GM12864 (cell line): ENCODE results near the gene PARD6G.
A peak's percentile ranks its signal among the peaks of the same experiment; 100 is the strongest.
"Not testable (repeated sequence)": the region's sequence is repeated elsewhere in the genome, so short reads cannot be mapped to it uniquely, and the experiment has no call there.

Experiments
- DNase-seq: peaks from one replicate; pipeline ENCODE4 v3.0.0-alpha.2; 2011; ENCODE audit warnings: low read depth
- H3K4me3 ChIP-seq: 2 replicates; pipeline ENCODE4 v1.5.1; 2011; ENCODE audit warnings: mild to moderate bottlenecking, low read depth, low read length, control low read depth
- CTCF ChIP-seq: IDR thresholded peaks from 2 replicates; pipeline ENCODE4 v1.5.1; 2011; ENCODE audit warnings: low read depth, mild to moderate bottlenecking, moderate library complexity, low read length, control low read depth, inconsistent platforms; ENCODE audit errors: missing control alignments

Gene PARD6G

GRCh38 chr18:80247393-80247841 lies at the start of gene PARD6G:
Gene PARD6G, minus strand, starts transcription at chr18:80247514. Its CDS starts 166 bp downstream, at chr18:80247348.
- no peak for DNase-seq
- TF ChIP-seq CTCF = no peak
- peak within 1 kb of the TSS; percentile 48 for H3K4me3 ChIP-seq

- H3K4me3 ChIP-seq, DNase-seq: not testable (repeated sequence)
- peak; percentile 56 for TF ChIP-seq CTCF
Measured at GRCh38 chr18:80262241-80263033, 15.1 kb upstream of the PARD6G start.

GRCh38 chr18:80259610-80260009 lies 12.3 kb upstream of the PARD6G start:
- no peak overlapping the region for H3K4me3 ChIP-seq
- DNase-seq = no peak
- no peak for TF ChIP-seq CTCF

- DNase-seq = no peak
- no peak for TF ChIP-seq CTCF
- H3K4me3 ChIP-seq = no peak overlapping the region
Measured at GRCh38 chr18:80258640-80259039, 11.3 kb upstream of the PARD6G start.

GRCh38 chr18:80257579-80258543 lies 10.5 kb upstream of the PARD6G start:
- H3K4me3 ChIP-seq = not testable (repeated sequence)
- DNase-seq = peak; percentile 19
- peak; percentile 90 for TF ChIP-seq CTCF

DNA sequence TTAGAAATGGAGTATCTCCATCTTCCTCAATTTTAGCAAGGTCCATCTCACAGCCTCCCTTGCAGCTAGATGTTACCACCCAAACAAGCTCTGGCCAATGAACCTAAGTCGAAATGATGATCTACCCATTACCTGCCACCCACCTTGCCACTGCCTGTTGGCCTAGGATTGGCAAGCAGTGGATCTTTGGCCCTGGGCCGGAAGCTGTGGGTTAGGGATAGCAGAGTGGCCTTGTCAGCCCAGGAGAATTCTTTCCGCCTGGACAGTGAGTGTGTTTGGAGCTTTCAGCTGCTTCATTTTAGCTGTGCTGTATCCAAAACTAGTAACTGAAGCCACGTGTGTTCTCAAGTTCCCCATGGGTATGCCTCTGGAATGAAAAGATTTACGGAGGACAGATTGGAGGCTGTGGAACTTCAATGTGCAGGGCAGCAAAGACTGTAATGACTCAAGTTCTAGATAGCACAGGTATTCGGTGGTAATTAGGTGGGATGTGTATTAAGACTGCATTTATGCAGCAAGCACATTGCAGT lies 7.7 kb upstream of the PARD6G start:
- no peak for TF ChIP-seq CTCF
- no peak for DNase-seq
- no peak overlapping the region for H3K4me3 ChIP-seq
